Dermis blood vessel endothelial cell (primary cell): ENCODE measurements around the gene LMTK2. TPM values are rescaled to one million over a fixed set of nuclear protein-coding genes. Genes with fewer than 3 reads are reported as not detected.

Experiments
- DNase-seq: peaks from one replicate; pipeline ENCODE4 v3.0.0; 2010
- total RNA-seq: library from RNA; depleted of rRNA; stranded (reverse); fragments of >200 nt; gene quantifications from 2 replicates; pipeline ENCODE4 v1.2.3, GENCODE V29; 2014

The LMTK2 gene
- total RNA-seq, 1 donor from 2014 or later: 10.4 TPM

DNA sequence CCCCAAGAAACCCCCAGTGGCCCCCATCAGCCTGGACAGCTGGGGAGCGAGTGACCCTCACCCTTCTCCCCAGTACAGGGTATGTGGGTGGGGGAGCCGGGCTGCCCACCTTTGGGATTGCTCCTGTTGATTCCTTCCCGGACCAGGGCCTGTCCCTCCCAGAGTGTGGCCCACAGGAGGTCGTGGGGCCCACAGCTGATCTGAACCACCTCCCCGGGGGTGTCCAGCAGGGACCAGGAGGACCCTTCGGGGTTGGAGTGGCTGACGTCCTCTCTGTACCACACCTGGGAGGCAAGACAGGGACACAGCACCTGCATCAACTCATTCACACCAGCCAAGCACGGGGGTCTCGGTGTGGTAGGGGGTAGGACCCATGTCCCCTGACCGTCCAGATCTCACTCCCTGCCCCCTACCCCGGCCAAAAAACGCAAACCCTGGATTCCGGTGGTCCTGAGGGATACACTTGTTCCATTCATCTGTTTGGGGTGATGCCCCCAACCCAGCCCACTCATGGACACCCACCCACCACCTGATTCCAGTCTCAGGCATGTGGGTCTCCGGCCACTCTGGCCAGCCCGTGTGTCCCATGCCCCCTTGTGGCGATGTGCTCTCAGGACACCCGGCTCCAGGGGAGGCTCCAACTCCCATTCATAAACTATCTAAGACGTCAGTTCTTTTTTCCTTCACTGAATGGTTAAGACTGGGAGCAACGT lies 134.5 kb downstream of the LMTK2 start:
- DNase-seq: peak; percentile 79

DNA sequence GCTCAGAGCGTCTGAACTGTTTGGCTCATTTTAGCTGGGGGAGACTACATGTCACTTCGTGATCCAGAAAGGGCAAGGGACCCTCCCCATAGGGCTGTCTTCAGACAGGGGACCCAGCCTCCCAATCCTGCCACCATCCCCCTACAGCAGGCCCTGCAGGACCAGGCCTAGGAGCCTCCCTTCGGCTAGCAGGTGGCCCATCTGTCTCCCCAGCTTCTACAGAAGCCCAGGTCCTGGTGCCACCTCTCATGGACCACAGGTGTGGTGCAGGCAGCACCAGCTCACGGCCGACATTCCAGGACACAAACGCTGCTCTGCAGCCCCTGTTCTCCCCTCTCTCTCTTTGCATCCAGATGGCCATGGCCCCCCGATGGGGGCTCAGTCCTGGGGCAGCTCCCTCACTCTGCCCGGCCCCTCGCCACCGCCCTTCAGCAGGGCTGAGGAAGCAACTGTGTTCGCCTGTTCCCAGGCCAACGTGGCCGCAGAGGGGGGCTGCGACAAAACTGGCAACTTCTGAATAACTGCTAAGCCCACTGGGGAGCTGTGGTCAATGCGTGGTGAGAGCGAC lies 135.1 kb downstream of the LMTK2 start:
- no peak for DNase-seq

GRCh38 chr7:98242342-98242741 lies 135.7 kb downstream of the LMTK2 start:
- DNase-seq: no peak

DNA sequence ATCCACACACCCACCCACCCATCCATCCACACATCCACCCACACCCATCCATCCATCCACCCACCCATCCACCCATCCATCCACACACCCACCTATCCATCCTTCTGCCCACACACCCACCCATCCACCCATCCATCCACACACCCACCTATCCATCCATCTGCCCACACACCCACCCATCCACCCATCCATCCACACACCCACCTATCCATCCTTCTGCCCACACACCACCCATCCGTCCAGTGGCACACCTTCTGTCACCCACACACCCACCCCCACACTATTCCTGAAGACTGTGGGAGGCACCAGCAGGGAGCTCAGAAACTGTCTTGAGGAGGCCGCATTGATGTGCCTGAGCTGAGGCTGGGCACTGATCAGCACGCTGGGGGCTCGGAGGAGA lies 136.3 kb downstream of the LMTK2 start:
- no peak for DNase-seq

DNA sequence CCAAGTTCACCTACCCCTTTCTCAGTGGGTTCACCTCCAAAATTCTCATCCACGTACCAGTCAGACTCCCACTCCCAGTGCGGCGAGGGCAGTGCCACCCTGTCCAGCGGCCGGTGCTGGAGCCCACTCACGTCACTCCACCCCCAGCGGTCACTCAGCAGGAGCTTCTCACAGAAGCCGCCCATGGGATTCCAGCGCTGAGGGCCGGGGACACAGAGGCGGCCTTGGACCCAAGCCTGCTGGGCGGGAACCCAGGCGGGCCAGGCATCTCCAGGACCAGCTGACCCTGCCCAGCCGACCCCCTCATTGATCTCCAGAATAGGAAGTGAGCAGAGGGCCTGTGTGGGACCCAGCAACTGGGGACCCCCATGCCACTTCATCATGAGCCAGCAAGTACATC lies 138.2 kb downstream of the LMTK2 start:
- no peak for DNase-seq

DNA sequence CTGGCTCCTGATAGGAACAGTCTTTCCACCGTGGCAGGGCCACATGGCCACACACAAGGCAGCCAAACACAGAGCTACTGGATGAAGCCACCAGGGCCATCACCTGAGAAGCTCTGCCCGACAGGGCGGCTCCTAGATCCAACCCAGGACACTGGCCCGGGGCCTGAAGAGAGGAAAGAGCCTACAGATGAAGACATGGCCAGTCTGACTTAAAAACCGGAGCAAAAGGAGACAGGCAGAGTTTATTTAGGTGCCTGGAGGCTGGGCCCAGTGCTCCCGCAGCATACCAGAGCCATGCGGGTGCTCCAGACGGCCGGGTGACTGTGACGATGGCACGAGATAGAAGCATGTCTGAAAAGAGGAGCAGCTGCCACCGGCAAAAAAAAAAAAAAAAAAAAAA lies 141.5 kb downstream of the LMTK2 start:
- DNase-seq: no peak

- DNase-seq: peak; percentile 69
These were observed 142.4 kb downstream of the LMTK2 start for GRCh38 chr7:98249106-98249505.

GRCh38 chr7:98250789-98251188 lies 144.1 kb downstream of the LMTK2 start:
- peak; percentile 63 for DNase-seq

DNA sequence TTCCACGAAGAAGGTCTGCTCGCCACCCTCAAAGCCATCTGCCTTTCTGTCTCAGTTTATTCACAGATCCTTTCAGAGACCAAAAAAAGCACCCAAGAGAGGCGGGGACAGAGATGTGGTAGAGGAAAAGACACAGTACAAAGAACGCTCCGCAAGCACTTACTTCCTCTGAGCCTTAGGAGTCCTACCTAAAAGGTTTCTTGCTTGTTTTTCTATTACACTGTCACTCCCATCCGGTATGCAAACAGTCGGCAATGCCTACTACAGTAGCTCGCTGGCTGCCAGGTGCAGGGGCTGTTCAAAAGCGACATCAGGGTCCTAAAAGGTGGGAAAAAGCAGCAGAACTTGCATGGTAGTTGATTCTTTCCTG lies 144.6 kb downstream of the LMTK2 start:
- DNase-seq: no peak

DNA sequence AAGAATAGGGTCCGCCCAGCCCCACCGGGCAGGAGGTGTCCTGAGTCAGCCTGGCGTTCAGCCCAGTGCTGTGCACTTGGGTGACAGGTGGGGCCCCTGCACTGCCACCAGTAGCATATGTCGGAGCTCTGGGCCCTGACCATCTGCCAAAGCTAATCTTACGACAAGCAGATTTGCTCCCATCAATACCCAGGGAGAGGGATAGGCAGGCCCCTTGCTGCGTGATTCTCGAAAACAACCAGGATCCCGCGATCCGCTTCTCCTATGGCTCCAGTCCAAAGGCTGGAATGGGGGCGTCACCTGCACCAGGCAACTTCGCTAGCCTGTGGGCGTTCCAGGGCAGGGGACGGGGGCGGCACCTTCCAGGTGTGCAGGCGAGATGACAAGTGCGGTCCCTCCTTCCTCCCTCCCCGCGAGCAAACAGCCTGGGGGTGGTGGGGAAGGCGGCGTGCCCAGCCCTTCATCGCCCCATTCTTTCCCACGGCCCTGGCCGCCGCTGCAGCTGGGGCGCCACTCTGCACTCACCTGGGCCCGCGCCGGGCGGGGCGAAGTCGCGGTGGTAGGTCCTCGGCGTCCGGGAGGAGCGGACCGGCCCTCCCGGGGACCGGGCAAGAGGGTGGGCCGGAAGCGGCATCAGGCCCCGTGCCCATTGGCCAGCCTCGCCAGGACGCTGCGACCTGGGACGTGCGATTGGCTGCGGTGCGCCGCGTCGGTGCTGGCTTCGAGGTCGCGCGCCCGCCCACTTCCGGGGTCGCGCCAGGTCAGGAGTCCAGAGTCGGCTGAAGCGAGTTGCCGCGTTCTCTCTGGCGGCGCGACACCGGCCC lies 145.2 kb downstream of the LMTK2 start, which contains the start of gene TECPR1:
Gene TECPR1 (minus strand): TSS at position 632 of the 824 bp plus-strand sequence. CDS start 6,086 bp downstream, outside the sequence.
- peak; percentile 93 for DNase-seq

GRCh38 chr7:98252425-98253054 lies 145.9 kb downstream of the LMTK2 start:
- no peak for DNase-seq

- DNase-seq: no peak
These were observed 147.9 kb downstream of the LMTK2 start for GRCh38 chr7:98254516-98254915.

GRCh38 chr7:98254951-98255610 lies 148.4 kb downstream of the LMTK2 start:
- DNase-seq: peak; percentile 43

DNA sequence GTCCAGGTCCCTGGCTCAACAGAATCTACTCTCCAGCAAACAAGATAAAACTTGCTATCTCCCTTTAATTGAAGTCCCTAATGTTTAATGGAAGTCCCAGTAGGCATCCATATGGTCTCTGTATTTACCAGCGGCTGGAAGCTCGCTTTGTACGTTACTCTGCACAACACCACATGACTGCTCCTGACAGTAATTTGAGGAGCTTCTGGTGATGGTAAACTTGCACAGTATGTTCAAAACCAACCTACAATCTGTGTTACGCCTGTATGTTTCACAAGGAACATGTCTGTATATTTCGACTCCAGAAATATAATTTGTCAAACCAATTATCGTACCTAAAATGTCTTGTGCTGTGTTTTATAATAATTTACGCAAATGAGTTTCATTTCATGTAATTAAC lies 149.8 kb downstream of the LMTK2 start:
- DNase-seq: no peak

- DNase-seq: no peak
These were observed 151.0 kb downstream of the LMTK2 start for GRCh38 chr7:98257701-98258100.

Other genes starting within 250 kb of the LMTK2 start
- 3.4 and 7.7 TPM in 2 replicates for gene ASNS, start 234.5 kb upstream of the LMTK2 start, total RNA-seq
- gene OCM2, start 116.7 kb upstream of the LMTK2 start, total RNA-seq: not detected in 2 replicates
- 0.17 and 3.4 TPM in 2 replicates for gene BHLHA15, start 104.6 kb downstream of the LMTK2 start, total RNA-seq
- gene TECPR1, start 145.4 kb downstream of the LMTK2 start, total RNA-seq: 66.2 and 105 TPM in 2 replicates
- gene BRI3, start 174.8 kb downstream of the LMTK2 start, total RNA-seq: 36.1 and 39.7 TPM in 2 replicates